ENCODE results near the gene LRRC74B. TPM values are rescaled to one million over a fixed set of nuclear protein-coding genes. Genes with fewer than 3 reads are reported as not detected.

The LRRC74B gene
- total and polyA plus RNA-seq, 4 donors: 0.97 to 9.0 (median 2.3) TPM

DNA sequence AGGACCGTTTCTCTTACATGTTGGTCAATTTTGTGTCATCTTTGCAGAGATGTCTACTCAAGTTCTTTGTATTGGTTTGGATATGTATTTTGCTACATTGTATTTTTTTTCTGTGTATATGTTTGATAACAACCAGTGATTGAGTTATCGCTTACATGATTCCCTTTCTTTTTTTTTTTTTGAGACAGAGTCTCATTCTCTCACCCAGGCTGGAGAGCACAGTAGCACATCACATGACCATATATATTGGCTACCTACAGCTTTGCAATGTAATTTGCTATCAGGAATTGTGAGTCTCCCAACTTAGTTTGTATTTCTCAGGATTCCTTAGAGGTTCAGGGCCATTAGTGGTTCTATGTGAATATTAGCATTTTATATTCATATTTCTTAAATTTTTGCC, 59.5 kb downstream of the LRRC74B start:
- WGBS, 2 donors: 91 to 92% methylated on average over 2 of the region's 2 CpGs
- Histone ChIP-seq H3K9ac (ENCODE audit: insufficient read depth in 1 of 2, low read length in 2 of 2) (no peak overlapping the region), H3K27ac (ENCODE audit: low read depth in 1 of 2, low read length in 1 of 2) (no peak overlapping the region), H3K36me3 (ENCODE audit: control insufficient read depth in 4 of 4, insufficient read depth in 4 of 4, low read length in 4 of 4) (no peaks in the 10 kb centered on the region), H3K4me1 (ENCODE audit: control insufficient read depth in 5 of 5, insufficient read depth in 5 of 5, low read length in 5 of 5) (peaks cover 0 to 2% (median 0%) of the 10 kb centered on the region in 5 donors), H3K27me3 (ENCODE audit: control insufficient read depth in 3 of 3, insufficient read depth in 3 of 3, low read length in 2 of 3) (no peaks in the 10 kb centered on the region), H3K9me3 (ENCODE audit: control insufficient read depth in 4 of 4, insufficient read depth in 3 of 4, low read length in 3 of 4) (no peaks in the 10 kb centered on the region), H3K4me3 (no peak overlapping the region)
- TF ChIP-seq, protein P1, sequence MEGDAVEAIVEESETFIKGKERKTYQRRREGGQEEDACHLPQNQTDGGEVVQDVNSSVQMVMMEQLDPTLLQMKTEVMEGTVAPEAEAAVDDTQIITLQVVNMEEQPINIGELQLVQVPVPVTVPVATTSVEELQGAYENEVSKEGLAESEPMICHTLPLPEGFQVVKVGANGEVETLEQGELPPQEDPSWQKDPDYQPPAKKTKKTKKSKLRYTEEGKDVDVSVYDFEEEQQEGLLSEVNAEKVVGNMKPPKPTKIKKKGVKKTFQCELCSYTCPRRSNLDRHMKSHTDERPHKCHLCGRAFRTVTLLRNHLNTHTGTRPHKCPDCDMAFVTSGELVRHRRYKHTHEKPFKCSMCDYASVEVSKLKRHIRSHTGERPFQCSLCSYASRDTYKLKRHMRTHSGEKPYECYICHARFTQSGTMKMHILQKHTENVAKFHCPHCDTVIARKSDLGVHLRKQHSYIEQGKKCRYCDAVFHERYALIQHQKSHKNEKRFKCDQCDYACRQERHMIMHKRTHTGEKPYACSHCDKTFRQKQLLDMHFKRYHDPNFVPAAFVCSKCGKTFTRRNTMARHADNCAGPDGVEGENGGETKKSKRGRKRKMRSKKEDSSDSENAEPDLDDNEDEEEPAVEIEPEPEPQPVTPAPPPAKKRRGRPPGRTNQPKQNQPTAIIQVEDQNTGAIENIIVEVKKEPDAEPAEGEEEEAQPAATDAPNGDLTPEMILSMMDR (IDR thresholded peaks at IDR 0.05; ENCODE audit: control extremely low read depth, extremely low read depth): no peak
- no peak for DNase-seq
- ATAC-seq (ENCODE audit: insufficient read depth, low FRiP score): no peak

- TF ChIP-seq, protein P1 (IDR thresholded peaks at IDR 0.05; ENCODE audit: control extremely low read depth, extremely low read depth): no peak
- Histone ChIP-seq H3K27me3 (ENCODE audit: control insufficient read depth in 3 of 3, insufficient read depth in 3 of 3, low read length in 2 of 3) (no peaks in the 10 kb centered on the region), H3K4me1 (ENCODE audit: control insufficient read depth in 5 of 5, insufficient read depth in 5 of 5, low read length in 5 of 5) (peaks cover 0 to 2% (median 0%) of the 10 kb centered on the region in 5 donors), H3K4me3 (no peak overlapping the region), H3K9me3 (ENCODE audit: control insufficient read depth in 4 of 4, insufficient read depth in 3 of 4, low read length in 3 of 4) (no peaks in the 10 kb centered on the region), H3K27ac (ENCODE audit: low read depth in 1 of 2, low read length in 1 of 2) (no peak overlapping the region), H3K36me3 (ENCODE audit: control insufficient read depth in 4 of 4, insufficient read depth in 4 of 4, low read length in 4 of 4) (no peaks in the 10 kb centered on the region), H3K9ac (ENCODE audit: insufficient read depth in 1 of 2, low read length in 2 of 2) (no peak overlapping the region)
- ATAC-seq (ENCODE audit: insufficient read depth, low FRiP score) (no peak), DNase-seq (no peak)
- 76 to 82% methylated on average over 5 of the region's 5 CpGs for WGBS, 2 donors
These were observed 60.3 kb downstream of the LRRC74B start for GRCh38 chr22:21106000-21106399.

DNA sequence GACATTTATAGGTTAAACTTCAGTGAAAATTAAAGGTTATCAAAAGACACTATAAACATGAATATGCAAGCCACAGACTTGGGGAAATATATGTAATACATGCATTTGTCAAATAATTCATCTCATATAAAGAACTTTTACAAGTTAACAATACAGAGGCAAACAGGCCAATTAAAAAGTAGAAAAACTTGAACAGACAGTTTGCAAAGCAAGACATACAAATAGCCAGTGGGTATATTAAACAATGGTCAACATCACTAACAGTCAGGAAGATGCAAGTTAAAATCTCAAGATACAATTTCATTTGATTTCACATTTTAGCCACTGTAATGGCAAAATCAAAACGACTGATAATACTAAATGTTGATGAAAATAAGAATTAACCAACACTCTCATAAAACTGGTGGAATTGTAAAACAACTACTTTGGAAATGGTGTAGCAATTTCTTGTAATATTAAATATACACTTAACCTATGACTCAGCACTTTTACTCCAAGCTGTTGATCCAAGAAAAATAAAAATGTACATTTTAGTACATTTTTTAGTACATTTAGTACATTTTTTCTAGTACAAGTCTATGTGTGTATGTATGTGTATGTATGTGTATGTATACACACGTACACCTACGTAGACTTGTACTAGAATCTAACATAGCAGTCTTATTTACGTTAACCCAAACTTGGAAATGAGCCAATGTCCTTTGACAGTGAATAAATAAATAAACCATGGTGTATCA, 62.8 kb downstream of the LRRC74B start:
- Histone ChIP-seq H3K9ac (ENCODE audit: insufficient read depth in 1 of 2, low read length in 2 of 2) (no peak overlapping the region), H3K9me3 (ENCODE audit: control insufficient read depth in 4 of 4, insufficient read depth in 3 of 4, low read length in 3 of 4) (no peaks in the 10 kb centered on the region), H3K4me1 (ENCODE audit: control insufficient read depth in 5 of 5, insufficient read depth in 5 of 5, low read length in 5 of 5) (no peaks in the 10 kb centered on the region), H3K27me3 (ENCODE audit: control insufficient read depth in 3 of 3, insufficient read depth in 3 of 3, low read length in 2 of 3) (no peaks in the 10 kb centered on the region), H3K4me3 (no peak overlapping the region), H3K27ac (ENCODE audit: low read depth in 1 of 2, low read length in 1 of 2) (no peak overlapping the region), H3K36me3 (ENCODE audit: control insufficient read depth in 4 of 4, insufficient read depth in 4 of 4, low read length in 4 of 4) (no peaks in the 10 kb centered on the region)
- ATAC-seq (ENCODE audit: insufficient read depth, low FRiP score) (no peak), DNase-seq (no peak)
- TF ChIP-seq, protein P1 (IDR thresholded peaks at IDR 0.05; ENCODE audit: control extremely low read depth, extremely low read depth): no peak
- WGBS, 2 donors: 79 to 85% methylated on average over 4 of the region's 4 CpGs

Small RNA genes within 50 kb of the gene (small RNA-seq; reads per million reads assigned to genes)
- gene MIR649 (ENCODE audit: low replicate concordance): not detected

Other genes with a start within 250 kb of the LRRC74B start
- gene PI4KA, start 187.1 kb upstream of the LRRC74B start, total RNA-seq: 100 to 1,000 TPM in 1 of 2 donors, 10 to 100 TPM in 1; 54.7 to 107 TPM
- gene PI4KA, start 187.1 kb upstream of the LRRC74B start, polyA plus RNA-seq: 10 to 100 TPM; 35.4 to 45.8 TPM
- gene SNAP29, start 186.9 kb upstream of the LRRC74B start, total RNA-seq: 10 to 100 TPM; 14.8 to 27.2 TPM
- 10 to 100 TPM; 14.9 to 19.3 TPM for gene SNAP29, start 186.9 kb upstream of the LRRC74B start, polyA plus RNA-seq
- 10 to 100 TPM; 54.9 to 58.6 TPM for gene CRKL, start 128.5 kb upstream of the LRRC74B start, total RNA-seq
- 10 to 100 TPM; 18.3 to 23.3 TPM for gene CRKL, start 128.5 kb upstream of the LRRC74B start, polyA plus RNA-seq
- gene AIFM3, start 78.7 kb upstream of the LRRC74B start, total RNA-seq: 1 to 10 TPM in 1 of 2 donors, under 1 TPM in 1; 0.48 to 7.5 TPM
- gene AIFM3, start 78.7 kb upstream of the LRRC74B start, polyA plus RNA-seq: 1 to 10 TPM; 3.6 to 6.0 TPM
- gene LZTR1, start 63.6 kb upstream of the LRRC74B start, total RNA-seq: 10 to 100 TPM; 51.9 to 64.9 TPM
- 10 to 100 TPM; 33.8 to 37.9 TPM for gene LZTR1, start 63.6 kb upstream of the LRRC74B start, polyA plus RNA-seq
- gene THAP7, start 43.8 kb upstream of the LRRC74B start, total RNA-seq: 10 to 100 TPM; 20.4 to 28.1 TPM
- 10 to 100 TPM; 27.1 to 61.3 TPM for gene THAP7, start 43.8 kb upstream of the LRRC74B start, polyA plus RNA-seq
- gene P2RX6, start 30.8 kb upstream of the LRRC74B start, total RNA-seq: 1 to 10 TPM; 1.1 to 2.2 TPM
- gene P2RX6, start 30.8 kb upstream of the LRRC74B start, polyA plus RNA-seq: under 1 TPM; 0.21 to 0.79 TPM
- gene SLC7A4, start 13.4 kb upstream of the LRRC74B start, total RNA-seq: 1 to 10 TPM in 1 of 2 donors, under 1 TPM in 1; 0.63 to 1.1 TPM
- under 1 TPM; 0.18 to 0.96 TPM for gene SLC7A4, start 13.4 kb upstream of the LRRC74B start, polyA plus RNA-seq